PC-3 (cell line): ENCODE measurements around the gene IRF9. TPM values are rescaled to one million over a fixed set of nuclear protein-coding genes. Genes with fewer than 3 reads are reported as not detected.

ENCODE experiments used
- ATAC-seq: fragments of 200-7000 bp; cut with Tn5 transposase; 2 replicates; pipeline ENCODE4 v1.9.1; 2020; ENCODE audit warnings: mild to moderate bottlenecking, moderate library complexity
- BruUV-seq: library from RNA; stranded (reverse); fragments of 400-500 nt; replicated peaks from 2 replicates; lab custom pipeline; 2021; lab: Mats Ljungman, UMichigan
- CTCF ChIA-PET: fragments of 300-600 bp; sonication (Branson Sonifier 250); formaldehyde crosslinking; loops from one replicate; lab custom pipeline; 2022; ENCODE audit warnings: antibody characterized with exemption; lab: Charles Lee
- POLR2A ChIA-PET: fragments of 300-600 bp; sonication (Branson Sonifier 250); formaldehyde crosslinking; loops from one replicate; lab custom pipeline; 2022; ENCODE audit warnings: antibody characterized with exemption; ENCODE audit not compliant: unreplicated experiment; lab: Charles Lee
- DNase-seq: peaks from one replicate; pipeline ENCODE4 v3.0.0-alpha.2; 2015
- H2AFZ ChIP-seq: fragments of 300-600 bp; sonication (generic); 2 replicates; pipeline ENCODE4 v1.6.0; 2016; ENCODE audit warnings: antibody characterized with exemption, low read length
- H3F3A ChIP-seq: fragments of 300-600 bp; sonication (generic); one replicate; pipeline ENCODE4 v1.6.0; 2017; ENCODE audit warnings: antibody characterized with exemption, low read length, control low read depth, mild to moderate bottlenecking; ENCODE audit not compliant: unreplicated experiment
- H3K27ac ChIP-seq: fragments of 300-600 bp; sonication (generic); 2 replicates; pipeline ENCODE4 v1.5.1; 2016; ENCODE audit warnings: mild to moderate bottlenecking, low read length
- H3K27me3 ChIP-seq: fragments of 300-600 bp; sonication (generic); 2 replicates; pipeline ENCODE4 v1.6.1; 2016; ENCODE audit warnings: low read length, mixed read lengths
- H3K36me3 ChIP-seq: fragments of 300-600 bp; sonication (generic); 2 replicates; pipeline ENCODE4 v1.6.1; 2016; ENCODE audit warnings: low read depth, mixed run types, low read length, mixed read lengths
- H3K4me1 ChIP-seq: fragments of 300-600 bp; sonication (generic); 2 replicates; pipeline ENCODE4 v1.5.1; 2016; ENCODE audit warnings: low read length; ENCODE audit not compliant: insufficient read depth
- H3K4me2 ChIP-seq: fragments of 300-600 bp; sonication (generic); 2 replicates; pipeline ENCODE4 v1.6.0; 2016; ENCODE audit warnings: low read length
- H3K4me3 ChIP-seq: fragments of 300-600 bp; sonication (generic); 2 replicates; pipeline ENCODE4 v1.5.1; 2016; ENCODE audit warnings: mild to moderate bottlenecking, low read length, mixed read lengths
- H3K79me2 ChIP-seq: fragments of 300-600 bp; sonication (generic); 2 replicates; pipeline ENCODE4 v1.6.1; 2017; ENCODE audit warnings: low read length, mixed read lengths
- H3K9ac ChIP-seq: fragments of 300-600 bp; sonication (generic); 2 replicates; pipeline ENCODE4 v1.6.0; 2016; ENCODE audit warnings: mild to moderate bottlenecking, low read length
- H3K9me2 ChIP-seq: fragments of 300-600 bp; sonication (generic); replicated peaks from 2 replicates; pipeline ENCODE4 v1.6.1; 2016; ENCODE audit warnings: mixed run types, low read length, mixed read lengths
- H3K9me3 ChIP-seq: fragments of 300-600 bp; sonication (generic); 2 replicates; pipeline ENCODE4 v1.6.1; 2016; ENCODE audit warnings: low read length, mixed read lengths
- H4K20me1 ChIP-seq: fragments of 300-600 bp; sonication (generic); 2 replicates; pipeline ENCODE4 v1.6.1; 2016; ENCODE audit warnings: low read length, mixed read lengths
- CTCF ChIP-seq: fragments of 300-600 bp; sonication (generic); conservative IDR thresholded peaks from 2 replicates; pipeline ENCODE4 v1.5.1; 2017; ENCODE audit warnings: antibody characterized with exemption, low read depth, mild to moderate bottlenecking, low read length
- EZH2 ChIP-seq: fragments of 300-600 bp; sonication (generic); IDR thresholded peaks from one replicate; pipeline ENCODE4 v1.6.1; 2017; ENCODE audit warnings: antibody characterized with exemption, mild to moderate bottlenecking, low read length; ENCODE audit not compliant: unreplicated experiment
- EZH2phosphoT487 ChIP-seq: fragments of 300-600 bp; sonication (generic); IDR thresholded peaks from 2 replicates; pipeline ENCODE4 v1.6.1; 2018; ENCODE audit warnings: mild to moderate bottlenecking, antibody characterized with exemption, low read length, borderline replicate concordance
- intact Hi-C: fragments of 100-400 bp; cut with micrococcal nuclease; formaldehyde crosslinking; loops from 2 replicates; pipeline ENCODE4 v1.9.0; 2023
- total RNA-seq: library from RNA; depleted of rRNA; stranded (reverse); fragments of >200 nt; gene quantifications from 2 replicates; pipeline ENCODE4 v1.2.3, GENCODE V29; 2014

The IRF9 gene
- total RNA-seq, 1 experiment from 2014 or later = 10.5 TPM

- BruUV-seq = TSS peak; percentile 30
- Histone ChIP-seq H3K79me2 (no peaks in the 10 kb centered on the region), H3K36me3 (peaks cover 7% of the 10 kb centered on the region), H4K20me1 (no peaks in the 10 kb centered on the region), H3K9me3 (no peaks in the 10 kb centered on the region), H3F3A (no peaks in the 10 kb centered on the region), H3K4me1 (no peaks in the 10 kb centered on the region), H3K27me3 (no peaks in the 10 kb centered on the region), H3K4me2 (no peak overlapping the region), H3K9ac (no peak overlapping the region), H2AFZ (no peak overlapping the region), H3K9me2 (no peaks in the 10 kb centered on the region), H3K4me3 (no peak overlapping the region), H3K27ac (no peak overlapping the region)
- ATAC-seq = no peak
- no peak for TF ChIP-seq EZH2
- TF ChIP-seq CTCF = no peak
- no peak for TF ChIP-seq EZH2phosphoT487
- intact Hi-C loops = no loop called here
- DNase-seq = no peak
- POLR2A ChIA-PET = interaction anchor here (0.5 kb wide), 1 partner anchor 44 kb away, joined by 5 read pairs; no protein-coding TSS in a partner anchor
- CTCF ChIA-PET = no interaction called here
Observed at GRCh38 chr14:24123424-24124417, 37.3 kb upstream of the IRF9 start.

- BruUV-seq = no TSS peak
- no peak overlapping the region for H3K4me3 ChIP-seq
- no peak for TF ChIP-seq EZH2phosphoT487
- TF ChIP-seq EZH2 = no peak
- TF ChIP-seq CTCF = no peak
- POLR2A ChIA-PET = no interaction called here
- no peak overlapping the region for H3K27ac ChIP-seq
- intact Hi-C loops = no loop called here
- H3F3A ChIP-seq = no peaks in the 10 kb centered on the region
- H3K9me3 ChIP-seq = no peaks in the 10 kb centered on the region
- ATAC-seq = no peak
- H3K4me1 ChIP-seq = no peaks in the 10 kb centered on the region
- H2AFZ ChIP-seq = no peak overlapping the region
- no peaks in the 10 kb centered on the region for H4K20me1 ChIP-seq
- no peaks in the 10 kb centered on the region; the same call in 1 of the 2 replicates for H3K36me3 ChIP-seq
- DNase-seq = no peak
- CTCF ChIA-PET = interaction anchor here (0.7 kb wide), 1 partner anchor 18 kb away, joined by 3 read pairs; no protein-coding TSS in a partner anchor
- H3K9ac ChIP-seq = no peak overlapping the region
- H3K4me2 ChIP-seq = no peak overlapping the region
- H3K9me2 ChIP-seq = no peaks in the 10 kb centered on the region
- H3K79me2 ChIP-seq = no peaks in the 10 kb centered on the region
- no peaks in the 10 kb centered on the region for H3K27me3 ChIP-seq
Observed at GRCh38 chr14:24126939-24127338, 34.1 kb upstream of the IRF9 start.
